ENCODE data around the gene CLIP1. TPM values are rescaled to one million over a fixed set of nuclear protein-coding genes. Genes with fewer than 3 reads are reported as not detected.
"Not testable (repeated sequence)": the region's sequence is repeated elsewhere in the genome, so short reads cannot be mapped to it uniquely, and the experiment has no call there.

Gene CLIP1
- total RNA-seq, 2 experiments from 2014 or later: 75.6 to 76.5 TPM

DNA sequence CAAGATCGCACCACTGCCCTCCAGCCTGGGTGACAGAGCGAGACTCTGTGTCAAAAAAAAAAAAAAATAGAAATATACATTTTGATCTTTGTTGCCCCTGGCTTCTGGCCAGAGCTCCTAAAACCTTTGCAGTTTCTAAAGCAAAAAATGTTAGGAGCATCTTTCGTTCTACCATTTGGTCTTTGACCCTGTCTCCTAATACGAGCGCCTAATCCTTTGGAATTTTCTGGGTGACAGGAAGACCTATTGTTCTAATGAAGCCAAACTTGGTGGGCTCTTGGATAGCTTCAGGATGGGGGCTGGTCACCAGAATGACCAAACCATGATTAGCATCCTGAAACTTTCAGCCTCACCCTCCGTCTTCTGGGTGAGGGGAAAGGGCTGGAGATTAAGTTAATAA is 32.3 kb upstream of the CLIP1 start:
- Mint-ChIP-seq H3K4me1 (peaks cover 44% of the 10 kb centered on the region), H3K27me3 (no peaks in the 10 kb centered on the region), H3K36me3 (ENCODE audit: low read depth) (peaks cover 8% of the 10 kb centered on the region), H3K4me3 (no peak overlapping the region), H3K27ac (peak overlapping the region; percentile 36), H3K9me3 (no peaks in the 10 kb centered on the region)
- ChIA-PET POLR2A (no interaction called here), CTCF (interaction anchor here (0.6 to 1.2 kb wide), 7 partner anchors 8 to 66 kb away, joined by 3 to 4 read pairs (median 4); no protein-coding TSS in a partner anchor)
- no peak for DNase-seq

DNA sequence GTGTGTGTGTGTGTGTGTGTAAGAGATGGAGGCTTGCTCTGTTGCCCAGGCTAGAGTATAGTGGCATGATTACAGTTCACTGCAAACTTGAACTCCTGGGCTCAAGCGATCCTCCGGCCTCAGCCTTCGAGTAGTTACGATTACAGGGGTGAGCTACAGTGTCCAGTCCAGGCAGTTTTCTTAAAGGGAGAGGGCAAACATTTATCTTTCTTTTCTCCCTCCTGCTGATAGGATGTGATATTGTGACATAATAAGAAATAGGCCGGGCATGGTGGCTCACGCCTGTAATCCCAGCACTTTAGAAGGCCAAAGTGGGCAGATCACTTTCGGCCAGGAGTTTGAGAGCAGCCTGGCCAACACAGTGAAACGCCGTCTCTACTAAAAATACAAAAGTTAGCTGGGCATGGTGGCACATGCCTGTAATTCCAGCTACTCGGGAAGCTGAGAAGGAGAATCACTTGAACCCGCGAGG is 31.8 kb upstream of the CLIP1 start:
- Mint-ChIP-seq H3K9me3 (no peaks in the 10 kb centered on the region), H3K4me3 (no peak overlapping the region), H3K36me3 (ENCODE audit: low read depth) (peaks cover 8% of the 10 kb centered on the region), H3K27me3 (no peaks in the 10 kb centered on the region), H3K4me1 (peaks cover 44% of the 10 kb centered on the region), H3K27ac (peak overlapping the region; percentile 99)
- ChIA-PET POLR2A (no interaction called here), CTCF (interaction anchor here (0.8 to 1.2 kb wide), 5 partner anchors 9 to 66 kb away, joined by 3 to 4 read pairs (median 4); no protein-coding TSS in a partner anchor)
- no peak for DNase-seq

DNA sequence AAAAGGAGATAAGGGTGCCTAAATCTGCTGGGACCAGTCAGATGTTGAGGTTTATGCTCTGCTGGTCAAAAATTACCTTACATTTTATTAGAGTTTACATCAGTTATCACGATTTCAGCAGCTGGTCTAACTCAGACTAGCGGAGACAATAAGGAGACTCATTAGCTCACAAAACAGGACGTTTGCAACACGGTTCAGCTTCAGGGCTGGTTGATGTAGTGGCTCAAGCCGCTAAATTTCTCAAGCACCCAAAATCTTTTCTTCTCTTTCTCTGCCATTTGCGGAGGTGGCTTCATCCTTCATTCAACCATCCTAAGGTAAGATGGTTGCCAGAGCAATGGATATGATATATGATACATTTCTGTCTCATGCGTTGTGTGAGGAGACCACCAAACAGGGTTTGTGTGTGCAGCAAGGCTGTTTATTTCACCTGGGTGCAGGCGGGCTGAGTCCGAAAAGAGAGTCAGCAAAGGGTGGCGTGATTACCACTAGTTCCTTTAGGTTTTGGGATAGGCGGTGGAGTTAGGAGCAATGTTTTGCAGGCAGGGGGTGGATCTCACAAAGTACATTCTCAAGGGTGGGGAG is 30.3 kb upstream of the CLIP1 start:
- H3K27ac Mint-ChIP-seq: peak overlapping the region; percentile 99
- POLR2A ChIA-PET: no interaction called here
- peaks cover 41% of the 10 kb centered on the region for H3K4me1 Mint-ChIP-seq
- CTCF ChIA-PET: interaction anchor here (0.9 kb wide), 2 partner anchors 19 to 53 kb away, joined by 4 read pairs; no protein-coding TSS in a partner anchor
- no peak for DNase-seq
- peaks cover 8% of the 10 kb centered on the region for H3K36me3 Mint-ChIP-seq (ENCODE audit: low read depth)
- peak overlapping the region; percentile 62 for H3K4me3 Mint-ChIP-seq
- H3K27me3 Mint-ChIP-seq: no peaks in the 10 kb centered on the region
- H3K9me3 Mint-ChIP-seq: no peaks in the 10 kb centered on the region

DNA sequence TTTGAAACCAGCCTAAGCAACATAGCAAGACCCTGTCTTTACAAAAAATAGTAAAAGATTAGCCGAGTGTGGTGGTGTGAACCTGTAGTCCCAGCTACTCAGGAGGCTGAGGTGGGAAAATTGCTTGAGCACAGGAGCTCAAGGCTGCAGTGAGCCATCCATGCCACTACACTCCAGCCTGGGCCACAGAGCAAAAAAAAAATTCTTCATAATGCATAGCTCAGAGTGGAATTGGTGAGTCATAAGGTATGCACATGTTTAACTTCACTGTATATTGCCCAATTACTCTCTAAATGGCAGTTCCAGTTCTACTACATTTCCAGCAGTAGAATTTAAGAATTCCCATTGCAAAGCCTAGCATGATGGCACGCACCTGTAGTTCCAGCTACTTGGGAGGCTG is 26.8 kb upstream of the CLIP1 start:
- no peaks in the 10 kb centered on the region for H3K9me3 Mint-ChIP-seq
- H3K36me3 Mint-ChIP-seq (ENCODE audit: low read depth): peaks cover 6% of the 10 kb centered on the region
- ChIA-PET CTCF (interaction anchor here (0.6 to 1.9 kb wide), 6 partner anchors 9 to 1260 kb away, joined by 3 to 7 read pairs (median 3); no protein-coding TSS in a partner anchor), POLR2A (no interaction called here)
- H3K27me3 Mint-ChIP-seq: no peaks in the 10 kb centered on the region
- peaks cover 24% of the 10 kb centered on the region for H3K4me1 Mint-ChIP-seq
- H3K4me3 Mint-ChIP-seq: no peak overlapping the region
- no peak for DNase-seq
- H3K27ac Mint-ChIP-seq: no peak overlapping the region

DNA sequence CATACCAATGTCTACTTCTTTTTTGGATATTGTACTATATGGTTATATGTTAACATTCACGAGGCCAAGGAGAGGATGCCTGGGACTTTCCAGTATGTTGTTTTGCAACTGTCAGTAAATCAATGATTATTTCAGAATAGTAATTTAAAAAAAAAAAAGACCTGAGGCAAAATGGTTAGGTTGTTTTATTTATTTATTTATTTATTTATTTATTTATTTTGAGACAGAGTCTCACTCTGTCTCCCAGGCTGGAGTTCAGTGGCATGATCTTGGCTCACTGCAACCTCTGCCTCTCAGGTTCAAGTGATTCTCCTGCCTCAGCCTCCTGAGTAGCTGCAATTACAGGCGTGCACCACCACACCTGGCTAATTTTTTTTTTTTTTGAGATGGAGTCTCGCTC is 25.4 kb upstream of the CLIP1 start:
- POLR2A ChIA-PET; H3K4me1 Mint-ChIP-seq; H3K27ac Mint-ChIP-seq; H3K36me3 Mint-ChIP-seq (ENCODE audit: low read depth); H3K9me3 Mint-ChIP-seq; H3K27me3 Mint-ChIP-seq; DNase-seq; H3K4me3 Mint-ChIP-seq: not testable (repeated sequence)
- CTCF ChIA-PET: interaction anchor here (0.6 kb wide), 1 partner anchor 26 kb away, joined by 3 read pairs; the partner anchor contains the start of gene CLIP1

DNA sequence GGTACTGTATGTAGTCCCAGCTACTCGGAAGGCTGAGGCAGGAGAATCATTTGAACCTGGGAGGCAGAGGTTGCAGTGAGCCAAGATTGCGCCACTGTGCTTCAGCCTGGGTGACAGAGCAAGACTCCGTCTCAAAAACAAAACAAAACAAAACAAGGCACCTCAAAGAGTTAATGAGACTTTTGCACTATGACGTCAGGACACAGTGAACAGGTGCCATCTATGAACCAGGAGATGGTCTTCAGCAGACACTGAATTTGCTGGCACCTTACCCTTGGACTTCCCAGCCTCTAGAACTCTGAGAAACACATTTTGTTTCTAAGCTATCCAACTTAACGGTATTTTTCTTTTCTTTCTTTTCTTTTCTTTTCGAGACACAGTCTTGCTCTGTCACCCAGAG is 23.9 kb upstream of the CLIP1 start:
- H3K4me3 Mint-ChIP-seq; H3K9me3 Mint-ChIP-seq; DNase-seq; H3K4me1 Mint-ChIP-seq; POLR2A ChIA-PET; H3K27ac Mint-ChIP-seq; H3K27me3 Mint-ChIP-seq; H3K36me3 Mint-ChIP-seq (ENCODE audit: low read depth): not testable (repeated sequence)
- CTCF ChIA-PET: interaction anchor here (0.6 to 1.3 kb wide), 2 partner anchors 19 kb away, joined by 4 to 5 read pairs; no protein-coding TSS in a partner anchor

DNA sequence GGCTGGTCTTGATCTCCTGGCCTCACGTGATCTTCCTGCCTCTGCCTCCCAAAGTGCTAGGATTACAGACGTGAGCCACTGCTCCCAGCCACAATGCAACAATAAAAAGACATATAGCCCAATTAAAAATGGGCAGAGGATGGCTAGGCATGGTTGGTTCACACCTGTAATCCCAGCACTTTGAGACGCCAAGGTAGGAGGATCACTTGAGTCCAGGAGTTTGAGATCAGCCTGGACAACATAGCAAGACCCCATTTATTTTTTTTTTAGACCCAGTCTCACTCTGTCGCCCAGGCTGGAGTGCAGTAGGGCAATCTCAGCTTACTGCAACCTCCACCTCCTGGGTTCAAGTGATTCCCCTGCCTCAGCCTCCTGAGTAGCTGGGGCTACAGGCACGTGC is 21.6 kb upstream of the CLIP1 start:
- DNase-seq; H3K4me1 Mint-ChIP-seq; H3K4me3 Mint-ChIP-seq; H3K27me3 Mint-ChIP-seq; POLR2A ChIA-PET; H3K36me3 Mint-ChIP-seq (ENCODE audit: low read depth); H3K27ac Mint-ChIP-seq; CTCF ChIA-PET; H3K9me3 Mint-ChIP-seq: not testable (repeated sequence)

DNA sequence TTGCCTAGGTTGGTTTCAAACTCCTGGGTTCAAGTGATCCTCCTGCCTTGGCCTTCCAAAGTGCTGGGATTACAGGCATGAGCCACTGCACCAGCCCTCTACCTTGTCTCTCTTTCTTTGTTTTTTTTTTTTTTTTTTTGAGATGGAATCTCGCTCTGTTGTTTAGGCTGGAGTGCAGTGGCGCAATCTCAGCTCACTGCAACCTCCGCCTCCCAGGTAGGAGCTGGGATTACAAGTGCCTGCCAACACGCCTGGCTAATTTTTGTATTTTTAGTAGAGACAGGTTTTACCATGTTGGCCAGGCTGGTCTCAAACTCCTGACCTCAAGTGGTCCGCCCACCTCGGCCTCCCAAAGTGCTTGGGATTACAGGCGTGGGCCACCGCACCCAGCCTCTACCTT is 16.4 kb upstream of the CLIP1 start:
- not testable (repeated sequence) for H3K27me3 Mint-ChIP-seq; DNase-seq; H3K9me3 Mint-ChIP-seq; H3K36me3 Mint-ChIP-seq (ENCODE audit: low read depth); H3K4me1 Mint-ChIP-seq; H3K27ac Mint-ChIP-seq; H3K4me3 Mint-ChIP-seq
- CTCF ChIA-PET: interaction anchor here (1.1 kb wide), 1 partner anchor 17 kb away, joined by 3 read pairs; the partner anchor contains the start of gene CLIP1
- POLR2A ChIA-PET: interaction anchor here (0.7 kb wide), 1 partner anchor 613 kb away, joined by 3 read pairs; no protein-coding TSS in a partner anchor

DNA sequence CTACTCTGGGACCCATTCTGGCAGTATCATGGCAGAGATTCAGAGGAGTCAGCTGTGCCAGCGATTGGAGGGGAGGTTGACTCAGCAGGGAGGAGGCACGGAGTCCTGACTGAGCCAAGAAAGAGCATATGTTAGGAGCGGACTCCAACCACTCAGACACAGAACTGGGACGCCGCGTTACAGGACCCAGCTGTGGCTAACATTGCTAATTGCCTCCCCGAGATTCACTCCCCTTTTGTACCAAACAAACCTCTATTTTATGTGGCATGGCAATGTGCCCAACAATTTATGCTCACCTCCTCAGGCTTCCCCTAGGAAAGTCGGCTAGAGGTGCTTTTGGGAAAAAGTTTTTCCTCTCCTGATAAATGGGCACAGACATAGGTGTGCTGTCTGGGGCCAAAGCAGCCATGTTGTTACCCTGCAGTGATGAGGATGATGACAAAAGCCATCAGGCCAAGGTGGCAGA is 15.2 kb upstream of the CLIP1 start:
- no peak for DNase-seq
- Mint-ChIP-seq H3K4me3 (no peak overlapping the region), H3K4me1 (no peaks in the 10 kb centered on the region), H3K27me3 (no peaks in the 10 kb centered on the region), H3K9me3 (no peaks in the 10 kb centered on the region), H3K27ac (no peak overlapping the region), H3K36me3 (ENCODE audit: low read depth) (no peaks in the 10 kb centered on the region)
- CTCF ChIA-PET: no interaction called here
- POLR2A ChIA-PET: no interaction called here

DNA sequence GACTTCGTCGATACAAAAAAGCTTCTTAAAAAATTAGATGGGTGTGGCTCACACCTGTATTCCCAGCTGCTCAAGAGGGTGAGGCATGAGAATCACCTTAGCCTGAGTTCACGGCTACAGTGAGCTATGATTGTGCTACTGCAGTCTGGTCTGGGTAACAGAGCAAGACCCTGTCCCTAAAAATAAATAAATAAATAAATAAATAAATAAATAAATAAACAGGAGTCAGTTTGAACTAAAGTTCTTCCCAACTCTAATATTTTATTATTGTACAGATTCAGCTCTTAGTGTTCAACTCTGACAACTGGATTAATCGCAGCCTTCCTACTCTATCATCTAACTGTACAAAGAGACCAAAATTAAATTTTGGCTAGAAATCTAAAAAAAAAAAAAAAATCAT is 12.7 kb upstream of the CLIP1 start:
- H3K9me3 Mint-ChIP-seq: no peaks in the 10 kb centered on the region
- no peak for DNase-seq
- no peak overlapping the region for H3K4me3 Mint-ChIP-seq
- H3K36me3 Mint-ChIP-seq (ENCODE audit: low read depth): no peaks in the 10 kb centered on the region
- H3K27ac Mint-ChIP-seq: no peak overlapping the region
- no peaks in the 10 kb centered on the region for H3K4me1 Mint-ChIP-seq
- ChIA-PET CTCF (interaction anchor here (0.6 to 1.0 kb wide), 3 partner anchors 9 to 157 kb away, joined by 3 read pairs; no protein-coding TSS in a partner anchor), POLR2A (no interaction called here)
- no peaks in the 10 kb centered on the region for H3K27me3 Mint-ChIP-seq

DNA sequence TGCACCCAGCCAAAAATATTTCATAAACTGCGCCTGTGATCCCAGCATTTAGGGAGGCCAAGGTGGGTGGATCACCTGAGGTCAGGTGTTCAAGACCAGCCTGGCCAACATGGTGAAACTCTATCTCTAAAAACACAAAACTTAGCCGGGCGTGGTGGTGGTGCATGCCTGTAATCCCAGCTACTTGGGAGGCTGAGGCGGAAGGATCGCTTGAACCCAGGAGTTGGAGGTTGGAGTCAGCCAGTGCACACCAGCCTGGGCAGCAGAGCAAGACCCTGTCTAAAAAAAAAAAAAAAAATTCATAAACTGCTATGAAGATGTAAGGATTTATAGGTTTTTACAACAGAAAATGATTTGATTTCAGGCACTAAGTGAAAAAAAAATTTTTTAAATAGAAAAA is 6.6 kb upstream of the CLIP1 start:
- H3K4me1 Mint-ChIP-seq; H3K9me3 Mint-ChIP-seq; H3K27ac Mint-ChIP-seq; POLR2A ChIA-PET; H3K36me3 Mint-ChIP-seq (ENCODE audit: low read depth); CTCF ChIA-PET; H3K27me3 Mint-ChIP-seq; H3K4me3 Mint-ChIP-seq; DNase-seq: not testable (repeated sequence)

DNA sequence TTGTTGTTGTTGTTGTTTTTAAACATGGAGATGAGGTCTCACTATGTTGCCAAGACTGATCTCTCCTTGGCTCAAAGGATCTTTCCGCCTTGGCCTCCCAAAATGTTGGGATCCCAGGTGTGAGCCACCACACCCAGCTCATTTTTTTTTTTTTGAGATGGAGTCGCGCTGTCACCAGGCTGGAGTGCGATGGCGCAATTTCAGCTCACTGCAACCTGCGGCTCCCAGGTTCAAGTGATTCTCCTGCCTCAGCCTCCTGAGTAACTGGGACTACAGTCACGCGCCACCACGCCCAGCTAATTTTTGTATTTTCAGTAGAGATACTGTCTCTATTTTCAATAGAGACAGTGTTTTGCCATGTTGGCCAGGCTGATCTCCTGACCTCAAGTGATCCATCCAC is 4.9 kb upstream of the CLIP1 start:
- ChIA-PET CTCF (interaction anchor here (0.7 to 1.3 kb wide), 6 partner anchors 14 to 46 kb away, joined by 3 to 5 read pairs (median 4); no protein-coding TSS in a partner anchor), POLR2A (no interaction called here)
- no peak overlapping the region for H3K4me3 Mint-ChIP-seq
- H3K27me3 Mint-ChIP-seq: no peaks in the 10 kb centered on the region
- no peak for DNase-seq
- peaks cover 11% of the 10 kb centered on the region for H3K4me1 Mint-ChIP-seq
- no peaks in the 10 kb centered on the region for H3K9me3 Mint-ChIP-seq
- H3K27ac Mint-ChIP-seq: no peak overlapping the region
- no peaks in the 10 kb centered on the region for H3K36me3 Mint-ChIP-seq (ENCODE audit: low read depth)

DNA sequence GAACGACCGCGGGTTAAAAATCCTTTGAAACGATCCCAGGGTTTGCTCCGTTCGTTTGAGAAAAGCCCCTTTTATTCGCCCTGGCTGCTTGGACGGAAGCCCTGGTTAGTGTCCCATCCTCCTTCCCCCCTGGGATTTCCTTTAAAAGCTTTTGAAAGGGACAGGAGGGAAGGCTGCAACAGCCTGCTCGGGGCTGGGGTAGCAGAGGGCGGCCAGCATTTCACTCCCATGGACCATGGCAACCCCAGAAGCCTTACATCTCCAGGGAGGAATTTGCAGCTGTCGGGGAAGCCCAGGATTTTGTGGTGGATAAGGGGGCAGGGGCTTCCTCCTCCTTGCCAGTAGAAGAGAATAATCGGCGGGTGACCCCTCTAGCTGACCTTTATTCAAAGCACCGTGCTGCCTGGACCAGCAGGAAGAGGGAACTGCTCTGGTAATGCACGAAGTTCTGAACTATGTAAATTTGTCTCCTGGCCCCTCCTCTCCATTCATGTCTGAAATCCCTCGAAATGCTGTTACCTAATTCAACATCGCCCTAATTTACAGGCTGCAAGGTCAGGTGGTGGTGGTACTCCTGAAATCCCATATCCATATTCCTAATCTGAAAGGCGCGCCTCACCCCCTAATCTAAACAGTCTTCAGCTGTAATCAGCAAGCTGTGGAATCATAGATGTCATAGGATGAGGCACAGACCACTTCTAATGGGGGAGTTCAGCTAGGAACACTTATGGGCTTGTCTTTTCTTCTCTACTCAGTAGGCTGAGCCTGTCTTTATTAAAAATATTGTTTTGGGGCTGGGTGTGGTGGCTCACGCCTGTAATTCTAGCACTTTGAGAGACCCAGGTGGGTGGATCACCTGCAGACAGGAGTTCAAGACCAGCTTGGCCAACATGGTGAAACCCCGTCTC is 1.0 kb upstream of the CLIP1 start:
- Mint-ChIP-seq H3K27ac (peak overlapping the region; percentile 93), H3K36me3 (ENCODE audit: low read depth) (peaks cover 6% of the 10 kb centered on the region), H3K9me3 (no peaks in the 10 kb centered on the region), H3K4me3 (peak overlapping the region; percentile 82), H3K4me1 (peaks cover 27% of the 10 kb centered on the region), H3K27me3 (no peaks in the 10 kb centered on the region)
- CTCF ChIA-PET: interaction anchor here (0.9 to 2.0 kb wide), 5 partner anchors 9 to 47 kb away, joined by 3 to 8 read pairs (median 7); no protein-coding TSS in a partner anchor
- POLR2A ChIA-PET: no interaction called here
- DNase-seq: no peak

Measured in activated CD4-positive, alpha-beta T cell treated with anti-CD3 and anti-CD28 coated beads, Interleukin-2, amount 10 ng/mL, durations not matched to agents 7 days and 5 days (primary cell).